HEK293T (cell line): ENCODE data around the gene MUC5B.

Experiments
- ARNT ChIP-seq: fragments of 450-650 bp; IDR thresholded peaks from 2 replicates; pipeline ENCODE4 v1.6.1; 2017; ENCODE audit warnings: mild to moderate bottlenecking
- CTBP1 ChIP-seq: fragments of 450-650 bp; IDR thresholded peaks from 2 replicates; pipeline ENCODE4 v1.6.1; 2016; ENCODE audit warnings: borderline replicate concordance
- ELF4 ChIP-seq: fragments of 450-650 bp; IDR thresholded peaks from 2 replicates; pipeline ENCODE4 v1.6.1; 2017; ENCODE audit warnings: antibody characterized with exemption
- FOXK2 ChIP-seq: fragments of 450-650 bp; IDR thresholded peaks from 2 replicates; pipeline ENCODE4 v1.6.1; 2016; ENCODE audit warnings: mild to moderate bottlenecking
- HDGF ChIP-seq: fragments of 450-650 bp; IDR thresholded peaks from 2 replicates; pipeline ENCODE4 v1.6.1; 2017; ENCODE audit warnings: antibody characterized with exemption, borderline replicate concordance
- L3MBTL2 ChIP-seq: fragments of 450-650 bp; conservative IDR thresholded peaks from 2 replicates; pipeline ENCODE4 v1.6.1; 2016; ENCODE audit warnings: mild to moderate bottlenecking
- SP1 ChIP-seq: fragments of 450-650 bp; IDR thresholded peaks from 2 replicates; pipeline ENCODE4 v1.6.1; 2017

DNA sequence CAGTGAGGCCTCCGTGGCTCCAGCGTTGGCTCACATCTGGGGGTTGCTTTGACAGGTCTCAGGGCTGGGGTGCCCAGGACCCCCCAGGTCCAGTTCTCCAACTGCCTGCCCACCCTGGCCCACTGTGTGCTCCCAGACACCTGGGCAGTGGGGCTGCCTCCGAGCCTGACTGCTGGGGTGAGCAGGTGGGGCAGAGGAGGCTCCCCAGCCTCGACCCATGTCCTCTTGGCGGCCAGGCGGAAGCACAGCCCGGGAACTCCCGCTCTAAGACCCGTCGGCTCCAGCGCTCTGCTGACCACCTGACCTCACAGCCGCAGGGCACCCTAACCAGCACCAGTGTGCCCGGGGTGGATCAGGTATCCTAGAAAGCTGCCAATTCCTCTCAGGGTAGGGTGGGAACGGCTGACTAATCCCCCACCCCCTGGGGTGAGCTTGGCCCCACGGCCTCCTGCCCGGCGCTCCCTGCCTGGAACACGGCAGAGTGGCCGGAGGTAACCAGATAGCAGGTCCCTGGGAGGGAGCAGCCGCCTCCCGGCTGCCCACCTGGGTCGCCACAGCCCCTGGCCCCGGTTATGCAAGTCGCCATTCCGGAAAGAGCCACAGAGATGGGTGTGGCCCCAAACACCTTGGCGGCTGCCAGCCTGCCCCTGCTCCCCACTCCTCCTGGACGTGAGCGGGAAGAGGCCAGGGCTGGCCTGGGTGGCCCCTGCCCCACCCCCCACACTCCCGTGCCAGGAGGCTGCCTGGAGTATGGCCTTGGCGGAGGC is 19.2 kb upstream of the MUC5B start:
- TF ChIP-seq FOXK2 (no peak), SP1 (no peak), CTBP1 (no peak), ARNT (no peak), HDGF (no peak), L3MBTL2 (no peak), ELF4 (no peak)
